ENCODE results near the gene MLNR. TPM values are rescaled to one million over a fixed set of nuclear protein-coding genes. Genes with fewer than 3 reads are reported as not detected.

Gene MLNR
- polyA plus RNA-seq, 1 experiment = not detected

- H3K4me3 ChIP-seq (ENCODE audit: low read depth, low read length) = no peak overlapping the region
- DNase-seq (ENCODE audit: low read depth) = no peak
- H3K27me3 ChIP-seq (ENCODE audit: control insufficient read depth, insufficient read depth, low read length) = no peaks in the 10 kb centered on the region
- peaks cover 1% of the 10 kb centered on the region; the same call in 1 of the 2 replicates for H3K36me3 ChIP-seq (ENCODE audit: control insufficient read depth, insufficient read depth, low read length)
- ChIA-PET CTCF (no interaction called here), POLR2A (no interaction called here)
- no peak for TF ChIP-seq CTCF (IDR thresholded peaks at IDR 0.05; ENCODE audit: insufficient read depth, low read depth, low read length)
Measured at GRCh38 chr13:49190901-49191300, 29.2 kb upstream of the MLNR start.

GRCh38 chr13:49206641-49207040, 13.5 kb upstream of the MLNR start:
- Histone ChIP-seq H3K36me3 (ENCODE audit: control insufficient read depth, insufficient read depth, low read length) (peaks cover 6% of the 10 kb centered on the region), H3K27me3 (ENCODE audit: control insufficient read depth, insufficient read depth, low read length) (no peaks in the 10 kb centered on the region), H3K4me3 (ENCODE audit: low read depth, low read length) (no peak overlapping the region)
- ChIA-PET CTCF (interaction anchor here (0.8 kb wide), 1 partner anchor 9 kb away, joined by 3 read pairs; no protein-coding TSS in a partner anchor), POLR2A (no interaction called here)
- no peak for DNase-seq (ENCODE audit: low read depth)
- no peak for TF ChIP-seq CTCF (IDR thresholded peaks at IDR 0.05; ENCODE audit: insufficient read depth, low read depth, low read length)

- no peak for DNase-seq (ENCODE audit: low read depth)
- H3K36me3 ChIP-seq (ENCODE audit: control insufficient read depth, insufficient read depth, low read length) = 0 out of 2 replicates have a peak, but pooled peaks cover 4% of the 10 kb centered on the region
- H3K4me3 ChIP-seq (ENCODE audit: low read depth, low read length) = no peak overlapping the region
- TF ChIP-seq CTCF (IDR thresholded peaks at IDR 0.05; ENCODE audit: insufficient read depth, low read depth, low read length) = no peak
- no peaks in the 10 kb centered on the region for H3K27me3 ChIP-seq (ENCODE audit: control insufficient read depth, insufficient read depth, low read length)
- ChIA-PET CTCF (no interaction called here), POLR2A (no interaction called here)
Measured at GRCh38 chr13:49208619-49209018, 11.5 kb upstream of the MLNR start.

GRCh38 chr13:49210114-49210513, 10.0 kb upstream of the MLNR start:
- 0 out of 2 replicates have a peak, but pooled peaks cover 3% of the 10 kb centered on the region for H3K36me3 ChIP-seq (ENCODE audit: control insufficient read depth, insufficient read depth, low read length)
- no peak for DNase-seq (ENCODE audit: low read depth)
- no peaks in the 10 kb centered on the region for H3K27me3 ChIP-seq (ENCODE audit: control insufficient read depth, insufficient read depth, low read length)
- POLR2A ChIA-PET = interaction anchor here (0.6 kb wide), 1 partner anchor 79 kb away, joined by 3 read pairs; no protein-coding TSS in a partner anchor
- TF ChIP-seq CTCF (IDR thresholded peaks at IDR 0.05; ENCODE audit: insufficient read depth, low read depth, low read length) = no peak
- CTCF ChIA-PET = interaction anchor here (0.8 kb wide), 1 partner anchor 8 kb away, joined by 3 read pairs; no protein-coding TSS in a partner anchor
- H3K4me3 ChIP-seq (ENCODE audit: low read depth, low read length) = no peak overlapping the region

- no peak for TF ChIP-seq CTCF (IDR thresholded peaks at IDR 0.05; ENCODE audit: insufficient read depth, low read depth, low read length)
- no peaks in the 10 kb centered on the region for H3K27me3 ChIP-seq (ENCODE audit: control insufficient read depth, insufficient read depth, low read length)
- CTCF ChIA-PET = interaction anchor here (0.8 kb wide), 1 partner anchor 9 kb away, joined by 3 read pairs; no protein-coding TSS in a partner anchor
- no peak overlapping the region for H3K4me3 ChIP-seq (ENCODE audit: low read depth, low read length)
- 0 out of 2 replicates have a peak, but pooled peaks cover 3% of the 10 kb centered on the region for H3K36me3 ChIP-seq (ENCODE audit: control insufficient read depth, insufficient read depth, low read length)
- DNase-seq (ENCODE audit: low read depth) = no peak
- POLR2A ChIA-PET = no interaction called here
Measured at GRCh38 chr13:49210669-49211068, 9.5 kb upstream of the MLNR start.
